Measurements from ENCODE around the gene CBLIF.
"Not testable (repeated sequence)": the region's sequence is repeated elsewhere in the genome, so short reads cannot be mapped to it uniquely, and the experiment has no call there.

The CBLIF gene

GRCh38 chr11:59794417-59794816 is 50.9 kb downstream of the CBLIF start:
- no peak for DNase-seq (ENCODE audit: low spot score)

GRCh38 chr11:59792507-59792906 is 52.8 kb downstream of the CBLIF start:
- DNase-seq (ENCODE audit: low spot score), result no peak

- DNase-seq (ENCODE audit: low spot score), result no peak
These were observed 53.7 kb downstream of the CBLIF start for GRCh38 chr11:59791639-59792038.

GRCh38 chr11:59787816-59788215 is 57.5 kb downstream of the CBLIF start:
- DNase-seq (ENCODE audit: low spot score), result no peak

- DNase-seq (ENCODE audit: low spot score), result no peak
These were observed 58.1 kb downstream of the CBLIF start for GRCh38 chr11:59787255-59787588.

GRCh38 chr11:59785818-59786217 is 59.5 kb downstream of the CBLIF start:
- no peak for DNase-seq (ENCODE audit: low spot score)

GRCh38 chr11:59784441-59784840 is 60.9 kb downstream of the CBLIF start:
- DNase-seq (ENCODE audit: low spot score), result not testable (repeated sequence)

- no peak for DNase-seq (ENCODE audit: low spot score)
These were observed 61.6 kb downstream of the CBLIF start for GRCh38 chr11:59783632-59784090.

GRCh38 chr11:59782080-59782479 is 63.2 kb downstream of the CBLIF start:
- no peak for DNase-seq (ENCODE audit: low spot score)

GRCh38 chr11:59779487-59779886 is 65.8 kb downstream of the CBLIF start:
- DNase-seq (ENCODE audit: low spot score), result no peak
